HS-27A (cell line): ENCODE data around the gene FLVCR2.
A peak's percentile ranks its signal among the peaks of the same experiment; 100 is the strongest.

Experiments
- DNase-seq: peaks from one replicate; pipeline ENCODE4 v3.0.0-alpha.2; 2012; ENCODE audit warnings: low read depth, missing footprints

FLVCR2 gene

GRCh38 chr14:75630695-75631452, 52.5 kb downstream of the FLVCR2 start:
- no peak for DNase-seq

DNA sequence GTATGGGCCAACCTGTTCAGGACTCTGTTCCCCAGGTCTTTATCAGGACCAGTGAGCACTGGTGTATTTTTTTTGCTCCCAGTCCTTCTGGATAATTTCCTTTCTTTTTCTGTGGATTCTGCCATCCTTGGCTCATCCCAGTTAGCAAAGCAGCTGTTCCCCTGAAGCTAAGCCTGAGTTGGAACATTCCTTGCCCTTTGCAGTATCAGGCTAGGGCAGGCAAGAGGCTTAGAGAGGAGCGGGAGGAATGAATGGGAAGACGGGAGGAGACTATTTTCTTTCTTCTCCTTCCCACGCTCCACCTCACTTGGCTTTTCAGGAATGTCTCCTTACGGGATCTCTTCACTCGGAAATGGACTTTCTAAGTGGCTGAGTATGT, 53.0 kb downstream of the FLVCR2 start:
- DNase-seq = no peak

- DNase-seq = no peak
Measured at GRCh38 chr14:75634848-75635247, 56.4 kb downstream of the FLVCR2 start.

- DNase-seq = no peak
Measured at GRCh38 chr14:75636100-75636692, 57.8 kb downstream of the FLVCR2 start.

DNA sequence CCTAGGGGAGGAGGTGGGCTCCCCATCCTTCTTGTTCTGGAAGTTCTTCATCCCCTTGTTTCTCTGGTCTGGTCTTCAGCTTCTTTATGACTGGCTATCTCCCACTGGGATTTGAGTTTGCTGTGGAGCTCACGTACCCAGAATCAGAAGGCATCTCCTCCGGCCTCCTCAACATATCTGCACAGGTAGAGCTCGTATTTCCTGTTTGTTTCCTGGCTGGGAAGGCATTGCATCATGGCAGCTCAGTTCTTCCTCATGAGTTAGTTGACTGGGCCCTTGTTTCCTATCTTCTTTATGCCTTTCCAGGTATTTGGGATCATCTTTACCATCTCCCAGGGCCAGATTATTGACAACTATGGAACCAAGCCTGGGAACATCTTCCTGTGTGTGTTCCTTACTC, 62.5 kb downstream of the FLVCR2 start:
- DNase-seq = no peak

GRCh38 chr14:75643985-75644384, 65.6 kb downstream of the FLVCR2 start:
- DNase-seq = no peak

GRCh38 chr14:75645056-75645455, 66.6 kb downstream of the FLVCR2 start:
- DNase-seq = no peak

DNA sequence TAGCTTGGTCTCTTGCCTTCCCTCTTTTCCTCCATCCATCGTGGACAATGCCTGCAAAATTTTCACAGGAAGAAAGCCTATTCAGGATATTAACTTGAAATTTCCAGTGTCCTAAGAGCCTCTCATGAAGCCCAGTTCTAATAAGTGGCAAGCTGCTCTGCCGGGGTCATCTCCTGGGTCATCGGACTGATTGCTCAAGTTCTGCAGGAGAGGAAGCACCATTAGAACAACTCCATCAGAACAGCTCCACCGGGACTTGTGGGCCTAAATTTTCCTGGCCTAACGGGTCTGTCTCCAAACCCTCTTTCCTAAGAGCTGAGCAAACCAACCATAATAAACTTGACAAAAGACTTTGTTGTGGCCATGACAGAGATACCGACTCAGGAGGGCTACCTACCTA, 68.3 kb downstream of the FLVCR2 start:
- DNase-seq = no peak

DNA sequence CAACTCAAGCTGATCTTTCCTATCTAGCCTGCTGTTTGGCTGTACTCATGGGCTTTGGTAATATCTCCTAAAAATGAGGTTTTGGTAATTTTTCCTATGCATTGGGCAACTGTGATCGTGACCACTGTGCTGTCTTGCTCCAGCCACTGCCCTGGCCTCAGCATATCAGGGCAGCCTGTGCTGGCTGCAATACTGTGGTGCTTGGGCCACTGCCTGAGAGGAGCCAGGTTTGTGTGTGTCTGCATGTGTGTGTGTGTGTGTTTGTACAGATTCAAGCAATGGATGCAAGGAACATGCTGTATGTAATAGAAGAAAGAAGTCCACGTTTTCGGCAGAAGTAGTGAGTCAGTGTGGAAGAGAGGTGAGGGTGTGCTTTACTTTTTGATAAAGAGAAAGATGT, 69.2 kb downstream of the FLVCR2 start:
- DNase-seq = no peak

DNA sequence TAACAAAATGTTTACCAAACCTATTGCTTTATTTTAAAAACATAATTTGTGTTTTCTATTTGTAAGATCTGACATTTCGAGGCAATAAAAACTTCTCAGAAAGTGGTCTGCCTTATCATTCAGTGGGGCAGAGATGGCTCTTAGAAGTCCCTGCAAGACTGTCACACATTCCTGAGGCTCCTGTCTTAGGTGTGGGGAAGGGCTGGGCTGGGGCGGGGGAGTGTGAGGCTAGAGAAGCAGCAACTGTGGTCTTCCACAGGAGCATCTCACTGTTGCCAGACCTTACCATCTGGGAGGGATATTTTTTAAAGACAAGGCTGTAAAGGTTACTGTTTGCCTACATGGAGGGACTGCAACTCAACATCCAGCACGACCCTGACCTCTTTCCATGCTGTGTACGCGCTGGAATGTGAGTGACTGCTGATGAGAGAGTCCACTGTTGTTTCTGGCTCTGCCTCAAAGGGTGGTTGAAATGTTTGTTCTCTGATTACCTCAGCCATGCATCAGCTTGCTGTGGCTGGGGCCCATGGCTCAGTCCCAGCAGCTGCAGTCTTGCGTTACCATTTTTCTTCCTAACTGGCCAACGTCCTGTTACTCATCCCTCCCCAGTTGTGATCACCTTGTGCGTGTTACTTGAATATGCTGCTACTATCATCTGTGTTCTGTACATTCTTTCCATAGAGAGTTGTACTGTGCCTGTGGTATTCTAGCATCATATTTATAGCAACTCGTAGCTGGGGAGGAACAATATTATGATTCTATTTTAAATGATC, 69.8 kb downstream of the FLVCR2 start:
- DNase-seq = peak; percentile 82

DNA sequence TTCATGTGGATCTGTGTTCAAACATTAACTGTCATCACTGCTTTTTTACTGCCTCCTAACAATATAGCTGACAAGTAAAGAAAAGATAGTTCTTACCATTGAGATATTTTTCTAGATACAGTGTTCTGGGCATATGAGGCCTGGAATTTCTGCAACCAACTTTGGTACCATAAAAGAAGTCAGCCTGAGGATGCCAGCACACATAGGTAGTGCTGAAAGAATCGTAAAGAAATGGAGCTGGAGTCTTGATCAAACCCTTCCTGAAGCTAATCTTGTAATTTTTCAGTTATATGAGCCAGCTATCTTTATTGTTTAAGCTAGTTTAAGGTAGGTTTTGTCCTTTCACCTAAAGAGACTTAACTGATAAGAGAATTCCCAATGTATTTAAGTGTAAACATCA, 70.9 kb downstream of the FLVCR2 start:
- no peak for DNase-seq

DNA sequence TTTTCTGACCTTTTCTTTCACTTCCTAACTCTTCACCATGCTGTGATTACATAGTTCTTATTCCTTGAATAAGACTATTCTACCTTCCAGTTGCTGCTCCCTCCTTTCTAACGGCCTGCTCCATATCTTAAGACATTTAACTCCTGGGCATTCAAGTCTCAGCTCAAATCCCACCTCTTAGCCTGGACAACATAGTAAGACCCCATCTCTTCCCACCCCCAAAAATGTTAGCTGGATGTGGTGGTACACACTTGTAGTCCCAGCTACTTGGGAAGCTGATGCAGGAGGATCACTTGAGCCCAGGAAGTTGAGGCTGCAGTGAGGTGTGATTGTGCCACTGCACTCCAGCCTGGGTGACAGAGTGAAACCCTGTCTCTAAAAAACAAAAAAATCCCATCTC, 71.4 kb downstream of the FLVCR2 start:
- DNase-seq = no peak

DNA sequence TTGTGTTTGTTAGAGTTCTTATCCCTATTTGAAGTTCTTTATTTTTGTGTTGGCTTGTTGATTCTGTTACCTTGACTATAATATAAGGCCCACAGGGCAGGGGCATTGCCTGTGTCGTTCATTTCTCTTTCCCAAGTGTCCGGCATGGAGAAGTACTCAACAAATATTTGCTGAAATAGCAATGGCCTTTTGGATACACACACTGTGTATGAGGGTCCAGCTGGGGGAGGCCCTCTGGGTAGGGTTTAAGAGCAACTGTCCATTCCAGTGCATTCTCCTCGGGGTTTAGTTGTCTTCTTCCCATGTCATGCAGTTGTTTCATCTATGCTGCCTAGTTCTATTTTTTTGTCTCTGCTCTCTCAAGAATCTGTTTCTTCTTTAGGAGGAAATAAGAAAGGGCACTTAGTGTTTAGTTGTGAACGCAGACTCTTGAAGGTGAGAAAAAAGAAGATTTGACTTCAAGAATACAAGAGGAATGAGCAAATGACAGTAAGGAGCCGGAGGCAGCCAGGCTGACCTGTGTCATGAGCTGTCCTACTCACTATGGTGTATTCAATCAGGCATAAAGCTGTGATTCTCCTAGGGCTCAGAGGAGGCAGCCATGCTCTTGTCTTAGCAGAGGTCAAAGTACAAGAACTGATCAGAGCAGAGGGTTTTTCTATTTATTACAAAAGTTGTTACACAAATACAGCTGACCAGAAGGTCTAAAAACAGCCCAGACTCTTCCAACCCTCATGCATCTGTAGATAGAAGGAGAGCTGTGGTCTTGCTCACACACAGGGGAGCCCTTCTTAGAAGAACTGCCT, 72.0 kb downstream of the FLVCR2 start:
- no peak for DNase-seq

- DNase-seq = no peak
Measured at GRCh38 chr14:75653563-75653962, 75.1 kb downstream of the FLVCR2 start.

DNA sequence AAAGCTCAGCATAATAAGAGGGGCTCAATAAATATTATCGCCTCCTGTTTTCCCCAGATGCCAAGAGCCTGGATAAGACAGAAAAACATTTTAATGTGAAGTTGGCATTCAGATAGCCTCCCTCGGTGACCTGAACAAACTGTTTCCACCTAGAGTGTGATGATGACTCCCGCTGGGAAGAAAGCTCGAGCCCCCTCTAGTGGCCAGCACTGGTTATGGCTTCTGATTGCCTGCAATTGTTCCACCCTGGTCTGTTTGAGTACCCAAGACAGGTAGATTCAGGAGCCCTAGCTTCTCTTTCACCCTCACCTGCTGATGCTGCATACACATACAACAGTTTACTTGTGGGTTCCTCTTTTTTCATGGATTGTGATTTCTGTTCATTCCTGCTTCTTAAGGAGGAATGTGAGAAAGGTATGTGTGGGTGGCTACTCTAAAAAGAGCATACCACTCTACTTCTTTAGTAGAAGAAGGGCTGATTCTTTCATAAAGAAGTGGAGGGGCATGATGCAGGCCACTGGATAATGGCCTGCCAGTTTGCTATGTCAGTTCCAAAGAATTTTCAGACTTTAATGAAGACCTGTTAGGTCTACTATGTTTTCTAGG, 75.8 kb downstream of the FLVCR2 start:
- no peak for DNase-seq

DNA sequence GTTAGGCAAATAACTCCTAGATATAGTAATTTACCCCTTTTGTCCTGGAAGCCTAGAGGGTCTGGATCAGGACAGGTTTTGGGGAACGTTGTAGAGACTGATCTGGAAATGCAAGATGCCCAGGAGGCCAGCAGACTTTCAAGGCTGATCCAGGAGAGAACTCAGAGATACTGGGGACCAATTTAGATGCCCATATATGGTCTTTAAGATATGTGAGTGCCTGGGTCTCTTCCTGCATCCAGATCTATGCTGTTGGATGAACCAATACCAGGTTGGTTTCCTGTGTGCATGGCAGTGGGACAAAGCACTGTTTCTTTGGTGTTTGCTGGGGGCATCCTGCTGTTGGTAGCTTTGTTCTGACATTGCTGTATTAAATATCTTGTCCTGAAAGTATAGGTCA, 76.8 kb downstream of the FLVCR2 start:
- DNase-seq = no peak

DNA sequence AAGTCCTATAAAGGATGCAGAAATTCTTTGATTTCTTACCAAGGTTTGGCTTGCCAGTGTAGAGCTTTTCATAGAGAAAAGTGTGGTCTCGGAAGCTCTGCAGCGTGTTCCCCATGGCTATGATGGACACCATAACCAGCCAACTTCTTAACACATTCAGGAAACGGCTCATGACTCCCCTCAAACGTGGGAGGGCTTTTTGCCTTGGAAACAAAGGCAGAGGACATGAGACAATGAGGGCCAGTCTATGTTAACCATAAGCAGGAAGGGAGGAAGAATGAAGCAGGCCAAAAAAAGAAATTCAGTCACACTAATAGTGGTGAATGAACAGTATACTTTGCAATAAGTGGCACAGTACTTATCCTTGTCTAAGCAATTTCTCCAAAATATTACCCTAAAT, 78.9 kb downstream of the FLVCR2 start:
- DNase-seq = no peak

- DNase-seq = no peak
Measured at GRCh38 chr14:75658957-75659356, 80.5 kb downstream of the FLVCR2 start.

DNA sequence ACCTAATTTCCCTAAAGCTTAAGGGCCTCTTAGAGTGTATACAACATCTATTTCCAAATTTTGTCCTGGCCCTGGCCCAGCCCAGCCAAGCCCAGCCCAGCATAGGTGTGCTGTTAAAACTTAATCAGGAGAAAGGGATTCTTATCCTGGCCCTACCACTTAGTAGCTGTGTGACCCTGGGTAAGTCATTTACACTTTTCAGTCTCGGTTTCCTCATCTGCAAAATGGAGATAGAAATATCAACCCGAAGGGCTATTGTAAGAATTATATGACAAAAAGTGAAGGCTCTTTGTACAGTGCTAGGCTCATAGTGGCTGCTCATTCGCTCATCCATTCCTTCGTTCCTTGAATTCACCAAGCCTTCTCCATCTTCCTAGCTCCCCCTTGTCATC, 81.8 kb downstream of the FLVCR2 start:
- no peak for DNase-seq

DNA sequence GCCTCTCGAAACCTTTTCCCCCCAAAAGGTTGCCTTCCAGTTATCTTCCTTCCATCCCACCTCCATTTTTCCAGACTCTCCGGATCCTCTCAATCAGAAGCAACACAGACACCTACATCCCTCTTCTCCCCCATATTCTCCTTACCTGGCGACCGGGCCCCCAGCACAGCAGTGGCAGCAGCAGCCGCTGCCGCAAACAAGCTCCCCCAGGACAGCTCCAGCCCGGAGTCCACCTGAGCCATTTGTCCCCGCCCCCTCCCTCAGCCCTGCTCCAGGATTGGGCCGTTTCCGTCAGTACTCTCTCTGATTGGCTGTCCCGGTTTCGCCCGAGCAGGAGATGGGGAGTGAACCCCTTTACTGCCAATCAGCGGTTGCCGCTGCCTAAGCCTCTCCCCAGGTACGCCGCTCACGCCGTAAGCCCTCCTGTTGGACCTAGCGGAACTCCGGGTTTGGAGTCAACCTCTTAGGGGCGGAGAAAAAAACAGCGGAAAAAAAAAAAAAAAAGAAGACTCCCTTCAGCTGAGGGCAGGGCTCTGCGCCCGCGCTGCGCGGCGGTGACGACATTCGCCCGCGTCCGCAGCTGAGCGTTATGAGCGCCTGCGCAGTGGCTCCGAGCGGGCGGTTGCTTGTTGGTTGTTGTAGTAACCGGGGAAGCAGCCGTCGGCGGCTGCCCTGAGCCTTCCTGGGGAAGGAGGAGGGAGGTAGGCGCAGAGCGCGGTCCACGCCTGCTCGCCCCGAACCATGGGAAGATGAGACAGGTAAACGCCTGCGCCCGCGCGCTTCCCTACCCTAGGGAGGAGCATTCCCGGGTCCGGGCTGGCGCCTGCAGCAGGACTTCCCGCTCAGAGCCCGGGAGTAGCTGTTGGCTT, 82.4 kb downstream of the FLVCR2 start, which contains the start of the genes ERG28 and TTLL5:
ERG28 (minus strand) TSS at position 247 of the 869 bp plus-strand sequence. CDS start 3,374 bp downstream, outside the sequence.
TTLL5 (plus strand) TSS at position 617 of the 869 bp plus-strand sequence. CDS start 1,904 bp downstream, outside the sequence.
- peak; percentile 94 for DNase-seq

DNA sequence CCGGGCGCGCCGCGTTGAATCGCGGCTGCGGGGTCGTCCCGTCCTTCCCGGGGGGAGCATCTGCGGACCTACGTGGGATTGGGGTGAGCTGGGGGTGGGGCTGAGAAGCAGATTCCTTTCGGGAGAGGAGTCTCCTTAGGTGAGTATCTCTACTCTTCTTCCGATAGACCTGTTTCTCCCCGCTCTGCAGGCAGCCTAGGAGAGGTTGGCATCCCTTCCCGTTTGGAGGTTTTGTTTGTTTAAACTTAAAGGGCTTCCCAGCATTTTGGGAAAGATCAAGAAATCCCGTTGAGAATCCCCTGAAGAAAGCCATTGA, 83.0 kb downstream of the FLVCR2 start:
- DNase-seq = no peak
